ENCODE results near the gene PAK5. TPM values are rescaled to one million over a fixed set of nuclear protein-coding genes. Genes with fewer than 3 reads are reported as not detected.

PAK5 gene
- total RNA-seq, 1 donor from 2014 or later = 0.21 TPM

- intact Hi-C loops (cut with DNase I) = no loop called here
- no peak for TF ChIP-seq CTCF (IDR thresholded peaks at IDR 0.05)
- Histone ChIP-seq H3K4me1 (no peaks in the 10 kb centered on the region), H3K36me3 (no peaks in the 10 kb centered on the region), H3K27me3 (ENCODE audit: low read depth) (no peaks in the 10 kb centered on the region), H3K27ac (no peak overlapping the region), H3K4me3 (no peak overlapping the region), H3K9me3 (peaks cover 7% of the 10 kb centered on the region)
- ATAC-seq (no peak), DNase-seq (no peak)
Observed at GRCh38 chr20:9758752-9759151, 80.1 kb downstream of the PAK5 start.

GRCh38 chr20:9756660-9757059 lies 82.2 kb downstream of the PAK5 start:
- intact Hi-C loops (cut with DNase I) = no loop called here

GRCh38 chr20:9755301-9755700 lies 83.6 kb downstream of the PAK5 start:
- no peak for ATAC-seq
- no peak for DNase-seq
- H3K27ac ChIP-seq = no peak overlapping the region

More at GRCh38 chr20:9756660-9757059, 82.2 kb downstream of the PAK5 start:
- no peak overlapping the region for H3K27ac ChIP-seq
- H3K27me3 ChIP-seq (ENCODE audit: low read depth) = no peaks in the 10 kb centered on the region
- H3K9me3 ChIP-seq = peaks cover 7% of the 10 kb centered on the region
- ATAC-seq (no peak), DNase-seq (no peak)
- H3K4me3 ChIP-seq = no peak overlapping the region
- no peak for TF ChIP-seq CTCF (IDR thresholded peaks at IDR 0.05)
- H3K36me3 ChIP-seq = no peaks in the 10 kb centered on the region
- H3K4me1 ChIP-seq = no peaks in the 10 kb centered on the region

DNA sequence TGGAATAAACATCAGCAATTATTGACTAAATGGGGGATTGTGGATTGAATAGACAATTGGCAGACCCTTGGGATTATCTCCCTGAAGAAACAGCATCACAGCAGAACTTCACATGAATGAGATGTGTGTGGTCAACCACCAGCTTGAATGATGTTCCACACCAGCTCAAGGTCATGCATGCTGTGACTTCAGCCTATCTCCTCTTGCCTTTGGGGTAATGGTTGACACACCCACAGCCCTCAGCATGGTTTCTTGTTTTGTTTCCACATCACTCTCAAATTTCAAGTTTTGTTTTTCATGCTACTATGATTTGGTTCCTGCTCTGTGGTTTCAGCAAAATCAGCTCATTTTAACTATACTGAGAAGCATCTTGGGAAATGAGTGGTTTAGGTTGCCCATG lies 94.3 kb downstream of the PAK5 start:
- no peak for ATAC-seq
- H3K36me3 ChIP-seq = no peaks in the 10 kb centered on the region
- H3K27ac ChIP-seq = no peak overlapping the region
- no peaks in the 10 kb centered on the region for H3K27me3 ChIP-seq (ENCODE audit: low read depth)
- DNase-seq = no peak
- H3K4me1 ChIP-seq = no peaks in the 10 kb centered on the region
- no peak overlapping the region for H3K4me3 ChIP-seq
- no peak for TF ChIP-seq CTCF (IDR thresholded peaks at IDR 0.05)
- intact Hi-C loops (cut with DNase I) = no loop called here
- H3K9me3 ChIP-seq = no peaks in the 10 kb centered on the region

More at GRCh38 chr20:9755301-9755700, 83.6 kb downstream of the PAK5 start:
- no peaks in the 10 kb centered on the region for H3K27me3 ChIP-seq (ENCODE audit: low read depth)
- H3K4me3 ChIP-seq = no peak overlapping the region
- intact Hi-C loops (cut with DNase I) = no loop called here
- no peaks in the 10 kb centered on the region for H3K9me3 ChIP-seq
- no peak for TF ChIP-seq CTCF (IDR thresholded peaks at IDR 0.05)
- no peaks in the 10 kb centered on the region for H3K36me3 ChIP-seq
- H3K4me1 ChIP-seq = no peaks in the 10 kb centered on the region

DNA sequence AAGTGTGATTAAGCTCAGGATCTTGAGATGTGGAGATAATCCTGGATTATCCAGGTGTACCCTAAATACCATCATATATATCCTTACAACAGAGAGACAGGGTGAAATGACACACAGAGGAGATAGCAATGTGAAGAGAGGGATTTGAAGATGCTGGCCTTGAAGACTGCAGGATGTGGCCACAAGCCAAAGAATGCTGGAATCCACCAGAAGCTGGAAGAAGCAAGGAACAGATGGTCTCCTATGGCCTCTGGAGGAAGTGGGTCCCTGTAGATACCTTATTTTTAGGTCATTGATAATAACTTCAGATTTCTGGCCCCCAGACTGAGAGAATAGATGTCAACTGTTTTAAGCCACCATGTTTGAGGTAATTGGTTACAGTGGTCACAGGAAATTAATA lies 95.0 kb downstream of the PAK5 start:
- no peak for ATAC-seq
- no peak overlapping the region for H3K27ac ChIP-seq
- H3K27me3 ChIP-seq (ENCODE audit: low read depth) = no peaks in the 10 kb centered on the region
- H3K4me1 ChIP-seq = no peaks in the 10 kb centered on the region
- no peaks in the 10 kb centered on the region for H3K9me3 ChIP-seq
- H3K36me3 ChIP-seq = no peaks in the 10 kb centered on the region
- TF ChIP-seq CTCF (IDR thresholded peaks at IDR 0.05) = no peak
- DNase-seq = no peak
- intact Hi-C loops (cut with DNase I) = no loop called here
- H3K4me3 ChIP-seq = no peak overlapping the region

DNA sequence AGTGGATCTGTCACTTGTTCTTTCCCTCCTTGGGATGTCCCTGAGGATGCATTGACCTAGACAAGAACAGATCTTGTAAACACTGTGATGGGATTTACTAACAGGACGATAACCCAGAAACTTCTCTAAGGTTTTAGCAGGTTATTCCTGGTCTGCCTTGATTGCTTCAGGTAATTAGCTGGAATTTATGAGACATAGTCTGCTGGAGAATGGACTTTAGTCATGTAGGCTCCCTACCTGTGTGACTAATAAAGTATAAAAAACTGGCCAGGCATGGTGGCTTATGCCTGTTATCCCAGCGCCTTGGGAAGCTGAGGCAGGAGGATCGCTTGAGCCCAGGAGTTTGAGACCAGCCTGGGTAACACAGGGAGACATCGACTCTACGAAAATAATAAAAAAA lies 96.1 kb downstream of the PAK5 start:
- Histone ChIP-seq H3K27ac (no peak overlapping the region), H3K9me3 (no peaks in the 10 kb centered on the region), H3K27me3 (ENCODE audit: low read depth) (no peaks in the 10 kb centered on the region), H3K36me3 (no peaks in the 10 kb centered on the region), H3K4me3 (no peak overlapping the region), H3K4me1 (no peaks in the 10 kb centered on the region)
- ATAC-seq (no peak), DNase-seq (no peak)
- intact Hi-C loops (cut with DNase I) = no loop called here
- TF ChIP-seq CTCF (IDR thresholded peaks at IDR 0.05) = no peak

Measured in lower lobe of right lung (tissue), 2 donors.